OCI-LY7 (cell line): ENCODE results near the gene ATP11A. TPM values are rescaled to one million over a fixed set of nuclear protein-coding genes. Genes with fewer than 3 reads are reported as not detected.

Experiments
- BruUV-seq: library from RNA; stranded (reverse); fragments of 400-500 nt; replicated peaks from 2 replicates; lab custom pipeline; 2021; lab: Mats Ljungman, UMichigan
- CTCF ChIA-PET: fragments of 300-600 bp; sonication (Branson Sonifier 250); formaldehyde crosslinking; loops from one replicate; lab custom pipeline; 2022; ENCODE audit warnings: antibody characterized with exemption; ENCODE audit not compliant: unreplicated experiment; lab: Charles Lee
- POLR2A ChIA-PET: fragments of 300-600 bp; sonication (Branson Sonifier 250); formaldehyde crosslinking; loops from one replicate; lab custom pipeline; 2022; ENCODE audit warnings: antibody characterized with exemption; lab: Charles Lee
- DNase-seq: peaks from one replicate; pipeline ENCODE4 v3.0.0-alpha.2; 2015; ENCODE audit warnings: low spot score
- H2AFZ ChIP-seq: fragments of 200-600 bp; sonication (generic), shearing (Covaris generic); 2 replicates; pipeline ENCODE4 v1.6.1; 2014; ENCODE audit warnings: mild to moderate bottlenecking, antibody characterized with exemption, low read length, moderate library complexity
- H3K27ac ChIP-seq: fragments of 200-600 bp; sonication (generic); 2 replicates; pipeline ENCODE4 v1.5.1; 2014; ENCODE audit warnings: mixed run types, low read depth, mild to moderate bottlenecking, moderate library complexity, low read length, inconsistent platforms; ENCODE audit not compliant: poor library complexity, severe bottlenecking
- H3K36me3 ChIP-seq: fragments of 200-600 bp; sonication (generic); 2 replicates; pipeline ENCODE4 v1.6.1; 2014; ENCODE audit warnings: mild to moderate bottlenecking, antibody characterized with exemption, low read length, moderate library complexity, mixed read lengths; ENCODE audit not compliant: insufficient read depth
- H3K4me1 ChIP-seq: fragments of 200-600 bp; sonication (generic); 2 replicates; pipeline ENCODE4 v1.5.1; 2014; ENCODE audit warnings: mild to moderate bottlenecking, low read length; ENCODE audit not compliant: insufficient read depth, poor library complexity, severe bottlenecking
- H3K4me2 ChIP-seq: fragments of 200-600 bp; sonication (generic); 2 replicates; pipeline ENCODE4 v1.6.1; 2014; ENCODE audit warnings: mild to moderate bottlenecking, low read length
- H3K4me3 ChIP-seq: fragments of 200-600 bp; sonication (generic); 2 replicates; pipeline ENCODE4 v1.5.1; 2014; ENCODE audit warnings: mild to moderate bottlenecking, low read depth, low read length; ENCODE audit not compliant: poor library complexity, severe bottlenecking
- H3K79me2 ChIP-seq: fragments of 200-600 bp; sonication (generic); 2 replicates; pipeline ENCODE4 v1.6.1; 2016; ENCODE audit warnings: low read depth, mild to moderate bottlenecking, low read length, moderate library complexity, mixed read lengths; ENCODE audit not compliant: insufficient read depth
- H3K9me2 ChIP-seq: fragments of 200-600 bp; sonication (generic); 2 replicates; pipeline ENCODE4 v1.6.1; 2016; ENCODE audit warnings: mild to moderate bottlenecking, low read length, mixed read lengths; ENCODE audit not compliant: insufficient read depth
- H3K9me3 ChIP-seq: fragments of 200-600 bp; sonication (generic); 2 replicates; pipeline ENCODE4 v1.6.1; 2014; ENCODE audit warnings: mild to moderate bottlenecking, mixed run types, low read length, mixed read lengths
- H4K20me1 ChIP-seq: fragments of 200-600 bp; sonication (generic); 2 replicates; pipeline ENCODE4 v1.6.1; 2014; ENCODE audit warnings: mild to moderate bottlenecking, antibody characterized with exemption, low read length, moderate library complexity, mixed read lengths; ENCODE audit not compliant: insufficient read depth
- EZH2phosphoT487 ChIP-seq: fragments of 200-600 bp; sonication (generic); IDR thresholded peaks from 2 replicates; pipeline ENCODE4 v1.6.1; 2018; ENCODE audit warnings: low read depth, borderline replicate concordance, mild to moderate bottlenecking, mixed run types, antibody characterized with exemption, low read length, moderate library complexity, mixed read lengths
- intact Hi-C: fragments of 100-400 bp; cut with micrococcal nuclease; formaldehyde crosslinking; loops from one replicate; pipeline ENCODE4 v1.10.0; 2022; ENCODE audit not compliant: unreplicated experiment
- total RNA-seq, 2 experiments: library from RNA; depleted of rRNA in 1 of 2; stranded (reverse); fragments of >200 nt in 1 of 2; shearing (Covaris generic) in 1 of 2; gene quantifications; 2 replicates each; pipeline ENCODE4 v1.2.3, GENCODE V29; 2014 to 2022
- TF ChIP-seq, protein P1 (sequence below): fragments of 200-600 bp; sonication (generic); conservative IDR thresholded peaks from 2 replicates; pipeline ENCODE4 v1.5.1; 2014; ENCODE audit warnings: mild to moderate bottlenecking, antibody characterized with exemption, low read length, moderate library complexity, mixed read lengths

The ATP11A gene
- total RNA-seq, 2 experiments from 2014 or later = 8.8 to 23.1 TPM

DNA sequence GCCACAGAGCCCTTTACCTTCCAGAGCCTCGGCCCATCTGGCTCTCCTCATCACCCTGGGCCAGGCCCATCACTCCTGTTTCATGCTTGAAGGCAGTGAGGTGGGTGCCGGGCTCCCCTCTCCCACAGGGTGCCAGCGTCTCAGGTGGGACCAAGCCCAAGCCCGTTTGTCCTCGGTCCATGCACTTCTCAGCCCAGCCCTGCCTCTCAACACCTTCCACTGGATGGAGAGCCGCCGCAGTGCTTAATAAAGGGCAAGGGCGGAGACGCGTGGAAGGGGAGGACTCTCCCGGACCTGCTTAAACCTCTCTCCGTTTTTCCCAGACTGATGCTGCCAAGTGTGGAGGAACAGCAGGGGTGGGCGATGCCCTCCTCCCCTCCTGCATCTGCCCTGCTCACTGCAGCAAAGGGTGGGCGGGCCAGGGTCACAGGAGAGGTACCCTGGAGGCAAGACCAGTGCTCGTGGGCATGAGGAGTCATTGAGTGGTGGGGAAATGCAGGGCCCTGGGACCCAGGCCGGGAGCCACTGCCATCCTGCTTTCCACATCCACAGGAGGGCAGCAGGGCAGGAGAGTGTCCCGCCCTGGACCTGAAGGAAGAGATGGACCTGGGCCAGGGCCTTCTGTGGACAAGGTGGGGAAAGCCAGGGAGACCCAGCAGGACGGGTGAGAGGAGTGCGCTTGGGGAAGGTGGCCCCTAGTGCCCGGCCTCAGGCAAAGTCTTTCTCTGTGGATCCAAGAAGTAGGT is 9.7 kb upstream of the ATP11A start:
- Histone ChIP-seq H3K36me3 (no peaks in the 10 kb centered on the region), H4K20me1 (no peaks in the 10 kb centered on the region), H3K4me2 (no peak overlapping the region), H3K9me3 (no peaks in the 10 kb centered on the region), H3K9me2 (no peaks in the 10 kb centered on the region), H3K79me2 (no peaks in the 10 kb centered on the region), H3K27ac (no peak overlapping the region), H2AFZ (no peak overlapping the region), H3K4me3 (no peak overlapping the region), H3K4me1 (no peaks in the 10 kb centered on the region)
- BruUV-seq = no TSS peak
- POLR2A ChIA-PET = no interaction called here
- intact Hi-C loops = no loop called here
- TF ChIP-seq, protein P1, sequence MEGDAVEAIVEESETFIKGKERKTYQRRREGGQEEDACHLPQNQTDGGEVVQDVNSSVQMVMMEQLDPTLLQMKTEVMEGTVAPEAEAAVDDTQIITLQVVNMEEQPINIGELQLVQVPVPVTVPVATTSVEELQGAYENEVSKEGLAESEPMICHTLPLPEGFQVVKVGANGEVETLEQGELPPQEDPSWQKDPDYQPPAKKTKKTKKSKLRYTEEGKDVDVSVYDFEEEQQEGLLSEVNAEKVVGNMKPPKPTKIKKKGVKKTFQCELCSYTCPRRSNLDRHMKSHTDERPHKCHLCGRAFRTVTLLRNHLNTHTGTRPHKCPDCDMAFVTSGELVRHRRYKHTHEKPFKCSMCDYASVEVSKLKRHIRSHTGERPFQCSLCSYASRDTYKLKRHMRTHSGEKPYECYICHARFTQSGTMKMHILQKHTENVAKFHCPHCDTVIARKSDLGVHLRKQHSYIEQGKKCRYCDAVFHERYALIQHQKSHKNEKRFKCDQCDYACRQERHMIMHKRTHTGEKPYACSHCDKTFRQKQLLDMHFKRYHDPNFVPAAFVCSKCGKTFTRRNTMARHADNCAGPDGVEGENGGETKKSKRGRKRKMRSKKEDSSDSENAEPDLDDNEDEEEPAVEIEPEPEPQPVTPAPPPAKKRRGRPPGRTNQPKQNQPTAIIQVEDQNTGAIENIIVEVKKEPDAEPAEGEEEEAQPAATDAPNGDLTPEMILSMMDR = no peak
- TF ChIP-seq EZH2phosphoT487 = no peak
- CTCF ChIA-PET = no interaction called here
- DNase-seq = no peak

- no peak for TF ChIP-seq EZH2phosphoT487
- TF ChIP-seq, protein P1 = no peak
- Histone ChIP-seq H2AFZ (no peak overlapping the region), H3K4me3 (no peak overlapping the region), H4K20me1 (no peaks in the 10 kb centered on the region), H3K4me1 (no peaks in the 10 kb centered on the region), H3K27ac (no peak overlapping the region), H3K4me2 (no peak overlapping the region), H3K36me3 (no peaks in the 10 kb centered on the region), H3K9me3 (no peaks in the 10 kb centered on the region), H3K9me2 (no peaks in the 10 kb centered on the region), H3K79me2 (no peaks in the 10 kb centered on the region)
- DNase-seq = no peak
- ChIA-PET CTCF (no interaction called here), POLR2A (no interaction called here)
- intact Hi-C loops = no loop called here
- BruUV-seq = no TSS peak
Observed at GRCh38 chr13:112680741-112681360, 9.0 kb upstream of the ATP11A start.

GRCh38 chr13:112683581-112683980 is 6.3 kb upstream of the ATP11A start:
- H3K79me2 ChIP-seq = no peaks in the 10 kb centered on the region
- no peaks in the 10 kb centered on the region for H4K20me1 ChIP-seq
- POLR2A ChIA-PET = no interaction called here
- TF ChIP-seq EZH2phosphoT487 = no peak
- TF ChIP-seq, protein P1 = no peak
- DNase-seq = no peak
- H3K9me2 ChIP-seq = no peaks in the 10 kb centered on the region
- BruUV-seq = no TSS peak
- CTCF ChIA-PET = no interaction called here
- H3K4me3 ChIP-seq = no peak overlapping the region
- no peak overlapping the region for H2AFZ ChIP-seq
- peaks cover 6% of the 10 kb centered on the region for H3K4me1 ChIP-seq
- H3K4me2 ChIP-seq = no peak overlapping the region
- H3K36me3 ChIP-seq = no peaks in the 10 kb centered on the region
- H3K9me3 ChIP-seq = no peaks in the 10 kb centered on the region
- intact Hi-C loops = no loop called here
- no peak overlapping the region for H3K27ac ChIP-seq
